PFSK-1 (cell line): ENCODE measurements around the gene FGF1.

ENCODE experiments used
- FOXP2 ChIP-seq: optimal IDR thresholded peaks from 2 replicates; pipeline ENCODE3; 2011; ENCODE audit warnings: borderline replicate concordance, control low read depth, inconsistent platforms; ENCODE audit not compliant: insufficient read depth; ENCODE audit errors: extremely low read length, extremely low read depth
- POLR2AphosphoS5 ChIP-seq: IDR thresholded peaks from 2 replicates; pipeline ENCODE4 v1.6.1; 2012; ENCODE audit warnings: low read depth, mild to moderate bottlenecking, control low read depth, low read length, moderate library complexity
- REST ChIP-seq, 2 experiments: IDR thresholded peaks; 2 replicates each; pipeline versions ENCODE4 v1.6.1 to v1.8.0; 2011 to 2012; ENCODE audit warnings: low read depth in 2 of 2, low read length in 2 of 2, control low read depth in 1 of 2, inconsistent platforms in 1 of 2, mild to moderate bottlenecking in 1 of 2, moderate library complexity in 1 of 2; ENCODE audit not compliant: insufficient read depth in 1 of 2
- SIN3A ChIP-seq: IDR thresholded peaks from 2 replicates; pipeline ENCODE4 v1.6.1; 2012; ENCODE audit warnings: mild to moderate bottlenecking, low read length, moderate library complexity, borderline replicate concordance; ENCODE audit not compliant: insufficient read depth
- TAF1 ChIP-seq: IDR thresholded peaks from 2 replicates; pipeline ENCODE4 v1.6.1; 2012; ENCODE audit warnings: low read length, control low read depth, borderline replicate concordance; ENCODE audit not compliant: insufficient read depth

DNA sequence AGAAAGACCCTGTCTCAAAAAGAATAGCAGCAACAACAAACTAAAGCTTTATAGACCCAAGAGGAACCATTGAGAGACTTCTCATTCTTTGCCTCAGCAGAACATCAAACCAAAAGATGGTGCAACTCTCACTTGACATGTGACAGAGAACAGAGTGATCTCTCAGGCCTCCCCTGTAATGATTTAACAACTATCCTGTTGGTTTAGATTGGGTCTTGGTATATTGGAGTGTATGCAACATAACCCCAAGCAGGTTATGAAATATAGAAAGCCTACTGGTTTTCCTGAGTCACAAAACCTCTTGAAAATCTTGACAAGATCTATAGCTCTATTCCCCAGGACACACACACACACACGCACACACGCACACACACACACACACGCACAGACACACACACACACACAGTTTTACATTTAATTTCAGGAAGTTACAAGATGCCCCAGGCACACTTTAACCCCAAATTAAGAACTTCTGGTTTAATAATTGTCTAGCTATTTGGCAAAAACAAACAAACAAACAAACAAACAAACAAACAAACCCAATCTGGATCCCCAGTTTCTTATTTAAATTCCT, 6.5 kb upstream of the FGF1 start:
- no peak for TF ChIP-seq SIN3A
- TF ChIP-seq POLR2AphosphoS5 = no peak
- no peak for TF ChIP-seq TAF1
- no peak for TF ChIP-seq REST (IDR thresholded peaks at IDR 0.05; ENCODE audit: insufficient read depth in 1 of 2, low read depth in 2 of 2, low read length in 2 of 2)
- no peak for TF ChIP-seq FOXP2
